CD4-positive, alpha-beta T cell treated with Interleukin-17A for 1 hour (primary cell): ENCODE measurements around the gene LGR4.
"Not testable (repeated sequence)": the region's sequence is repeated elsewhere in the genome, so short reads cannot be mapped to it uniquely, and the experiment has no call there.

Experiments
- DNase-seq: peaks from one replicate; pipeline ENCODE4 v3.0.0-alpha.2; 2020

Gene LGR4

GRCh38 chr11:27331981-27332380 is 140.6 kb downstream of the LGR4 start:
- DNase-seq = no peak

DNA sequence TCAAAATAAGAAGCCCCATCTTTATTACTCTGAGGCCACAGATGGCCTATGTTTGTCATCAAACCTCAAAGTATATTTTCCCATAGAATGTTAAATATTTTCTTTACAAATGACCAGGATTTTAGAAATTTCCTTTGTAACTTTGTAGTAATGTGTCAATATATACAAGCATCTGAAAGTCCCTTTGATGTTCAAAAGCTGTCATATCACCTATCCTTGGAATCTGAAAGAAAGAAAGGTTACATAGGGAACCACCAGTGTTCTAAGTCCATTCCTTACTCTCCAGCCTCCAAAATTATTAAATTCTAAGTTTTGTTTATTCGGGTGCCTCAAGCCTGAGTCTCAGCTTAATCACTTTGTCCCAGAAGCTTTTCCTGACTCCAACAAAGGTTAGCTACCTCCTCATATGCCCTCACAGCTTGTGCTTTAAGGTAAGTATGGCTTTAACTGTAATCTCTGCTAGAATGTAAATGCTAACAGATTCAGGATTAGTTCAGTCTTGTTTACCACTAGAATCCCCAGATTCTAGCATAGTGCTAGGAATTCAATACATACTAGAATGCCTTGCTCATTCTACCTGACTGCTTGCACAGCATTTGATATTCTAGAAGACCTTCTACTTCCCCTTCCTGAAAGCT is 141.8 kb downstream of the LGR4 start:
- DNase-seq = no peak

DNA sequence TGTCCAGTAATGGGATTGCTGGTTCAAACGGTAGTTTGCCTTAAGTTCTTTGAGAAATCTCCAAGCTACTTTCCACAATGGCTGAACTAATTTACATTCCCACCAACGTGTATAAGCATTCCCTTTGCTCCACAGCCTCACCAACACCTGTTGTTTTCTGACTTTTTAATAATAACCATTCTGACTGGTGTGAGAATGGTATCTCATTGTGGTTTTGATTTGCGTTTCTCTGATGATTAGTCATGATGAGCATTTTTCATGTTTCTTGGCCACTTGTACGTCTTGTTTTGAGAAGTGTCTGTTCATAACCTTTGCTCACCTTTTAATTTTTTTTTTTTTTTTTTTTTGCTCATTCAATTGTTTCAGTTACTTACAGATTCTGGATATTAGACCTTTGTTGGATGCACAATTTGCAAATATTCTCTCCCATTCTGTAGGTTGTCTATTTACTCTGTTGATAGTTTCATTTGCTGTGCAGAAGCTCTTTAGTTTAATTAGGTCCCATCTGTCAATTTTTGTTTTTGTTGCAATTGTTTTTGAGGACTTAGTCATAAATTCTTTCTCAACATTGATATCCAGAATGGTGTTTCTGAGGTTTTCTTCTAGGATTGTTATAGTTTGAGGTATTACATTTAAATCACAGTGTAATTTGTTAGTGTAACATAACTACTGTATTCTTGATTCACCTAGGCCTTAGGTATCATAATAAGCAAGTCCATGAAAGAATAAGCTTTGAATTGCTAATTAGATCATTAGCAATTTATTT is 142.5 kb downstream of the LGR4 start:
- no peak for DNase-seq

DNA sequence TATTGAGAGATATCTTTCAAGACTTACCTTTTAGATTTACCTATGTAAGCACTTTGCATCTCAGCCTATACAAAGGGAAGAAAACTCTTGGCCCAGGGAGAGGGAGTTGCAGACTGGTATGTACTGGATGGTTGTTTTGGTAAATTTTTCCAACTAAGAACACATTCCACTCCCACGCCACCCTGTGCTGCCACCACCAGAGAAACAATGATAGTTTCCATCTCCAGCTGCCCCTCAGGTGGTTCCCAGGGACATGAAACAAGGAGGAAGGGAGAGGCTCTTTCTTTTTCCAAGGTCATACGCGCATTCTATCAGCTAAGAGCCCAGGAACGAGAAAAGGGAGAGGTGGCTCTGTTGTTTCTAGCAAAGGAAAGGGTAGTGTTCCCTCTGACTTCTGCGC is 144.0 kb downstream of the LGR4 start:
- no peak for DNase-seq

GRCh38 chr11:27327064-27327463 is 145.5 kb downstream of the LGR4 start:
- DNase-seq = not testable (repeated sequence)

- DNase-seq = not testable (repeated sequence)
Measured at GRCh38 chr11:27322196-27322595, 150.4 kb downstream of the LGR4 start.

DNA sequence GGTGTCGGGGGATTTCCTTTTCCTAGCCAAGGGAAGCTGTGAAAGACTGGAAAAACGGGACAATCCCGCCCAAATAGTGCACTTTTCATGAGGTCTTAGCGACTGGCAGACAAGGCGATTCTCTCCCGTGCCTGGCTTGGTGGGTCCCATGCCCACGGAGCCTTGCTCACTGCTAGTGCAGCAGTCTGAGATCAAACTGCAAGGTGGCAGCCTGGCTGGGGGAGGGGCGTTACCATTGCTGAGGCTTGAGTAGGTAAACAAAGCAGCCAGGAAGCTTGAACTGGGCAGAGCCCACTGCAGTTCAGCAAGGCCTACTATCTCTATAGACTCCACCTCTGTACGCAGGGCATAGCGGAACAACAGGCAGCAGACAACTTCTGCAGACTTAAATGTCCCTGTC is 151.2 kb downstream of the LGR4 start:
- not testable (repeated sequence) for DNase-seq

- DNase-seq = no peak
Measured at GRCh38 chr11:27319072-27319471, 153.5 kb downstream of the LGR4 start.

GRCh38 chr11:27317751-27318150 is 154.8 kb downstream of the LGR4 start:
- DNase-seq = no peak
